ENCODE results near the gene ADIPOR2.
A peak's percentile ranks its signal among the peaks of the same experiment; 100 is the strongest.

ADIPOR2 gene

DNA sequence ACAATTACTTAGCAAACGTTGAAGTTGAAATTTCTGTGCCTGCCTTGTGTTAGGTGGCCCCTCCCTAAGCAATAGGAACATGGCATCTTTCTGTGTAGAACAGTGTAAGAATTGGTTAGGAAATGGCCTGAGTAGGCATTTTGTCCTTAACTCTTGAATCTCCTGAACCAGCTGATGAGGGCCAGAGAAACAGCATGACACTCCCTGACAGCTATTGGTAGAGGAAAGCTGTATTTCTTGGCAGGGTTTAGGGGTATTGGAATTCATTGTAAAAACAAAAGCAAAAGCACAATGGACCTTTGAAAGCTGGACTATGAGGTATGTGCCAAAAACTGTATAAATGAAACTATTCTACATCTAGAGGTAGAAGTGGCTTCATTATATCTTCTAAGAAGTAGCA is 88.9 kb downstream of the ADIPOR2 start:
- DNase-seq = no peak

DNA sequence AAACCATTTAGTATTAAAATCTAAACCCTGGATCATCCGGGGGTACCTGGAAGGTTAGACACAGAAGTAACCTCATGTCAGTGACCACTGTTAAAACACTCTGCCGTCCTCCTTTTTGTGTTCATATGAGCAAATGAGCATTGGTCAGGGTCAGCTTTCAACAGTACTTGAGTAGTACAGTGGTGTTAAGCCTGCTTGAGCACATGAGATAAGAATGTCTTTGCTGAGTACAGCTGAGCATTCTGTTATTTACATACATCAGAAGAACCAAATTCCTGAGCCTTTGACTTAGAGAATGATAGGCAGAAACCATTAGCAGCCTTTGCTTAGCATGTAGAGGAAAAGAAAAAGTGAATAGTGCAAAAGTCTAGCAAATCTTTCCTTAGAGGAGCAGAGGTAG is 90.9 kb downstream of the ADIPOR2 start:
- DNase-seq = no peak

DNA sequence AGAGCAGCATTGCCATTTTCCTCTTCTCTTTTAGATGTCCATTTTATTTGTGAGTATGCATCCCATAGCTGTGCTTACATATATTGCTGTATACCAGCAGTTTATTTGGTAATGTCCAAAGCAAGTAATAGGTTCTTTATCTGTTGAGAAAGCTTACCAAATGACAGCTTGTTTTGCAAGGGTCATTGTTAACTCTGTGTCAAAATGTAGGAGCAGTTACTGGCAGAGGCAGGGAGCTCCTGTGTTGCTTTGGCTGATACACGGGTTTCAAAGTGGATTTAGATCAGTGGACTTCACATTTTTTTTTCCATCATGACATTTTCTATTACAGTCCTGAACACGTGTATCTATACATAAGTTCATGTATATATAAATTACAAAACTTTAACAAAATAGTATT is 91.3 kb downstream of the ADIPOR2 start:
- DNase-seq = no peak

DNA sequence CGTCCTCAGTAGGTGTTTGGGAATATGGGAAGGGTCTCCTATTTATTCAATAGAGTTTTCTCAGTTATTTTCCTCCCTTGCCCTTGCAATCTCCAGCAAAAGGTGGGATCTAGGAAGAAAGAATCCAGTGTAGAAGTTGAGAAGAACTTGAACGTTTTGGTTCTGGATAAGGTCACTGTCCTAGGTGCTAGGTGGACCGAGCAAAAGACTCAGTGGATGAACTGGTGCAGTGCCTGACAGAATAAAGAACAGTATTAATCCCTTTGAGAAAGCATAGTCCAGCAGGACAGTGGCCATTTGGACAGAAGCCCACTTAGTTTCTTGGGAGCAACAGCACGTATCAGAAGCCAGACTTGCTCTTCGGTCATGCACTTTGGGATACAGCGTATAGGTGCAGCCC is 96.8 kb downstream of the ADIPOR2 start:
- DNase-seq = no peak

DNA sequence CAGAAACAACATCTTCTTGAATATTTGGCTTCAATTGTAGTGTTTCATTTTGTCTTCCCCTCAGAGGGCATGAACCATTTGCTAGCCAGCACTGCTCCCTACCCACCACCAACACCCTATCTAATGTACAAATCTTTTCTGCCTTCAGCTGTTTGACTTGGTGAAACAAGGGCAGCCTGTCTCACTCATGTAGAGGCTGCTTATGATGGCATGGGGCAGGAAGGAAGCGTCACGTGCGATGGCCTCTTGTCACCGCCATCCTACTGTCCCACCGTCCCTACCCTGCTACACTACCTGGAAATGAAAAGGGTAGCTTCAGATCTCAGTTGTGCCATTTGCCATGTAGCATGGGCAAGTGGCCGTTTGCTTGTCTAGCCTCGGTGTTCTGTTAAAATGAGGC is 99.6 kb downstream of the ADIPOR2 start:
- DNase-seq = no peak

DNA sequence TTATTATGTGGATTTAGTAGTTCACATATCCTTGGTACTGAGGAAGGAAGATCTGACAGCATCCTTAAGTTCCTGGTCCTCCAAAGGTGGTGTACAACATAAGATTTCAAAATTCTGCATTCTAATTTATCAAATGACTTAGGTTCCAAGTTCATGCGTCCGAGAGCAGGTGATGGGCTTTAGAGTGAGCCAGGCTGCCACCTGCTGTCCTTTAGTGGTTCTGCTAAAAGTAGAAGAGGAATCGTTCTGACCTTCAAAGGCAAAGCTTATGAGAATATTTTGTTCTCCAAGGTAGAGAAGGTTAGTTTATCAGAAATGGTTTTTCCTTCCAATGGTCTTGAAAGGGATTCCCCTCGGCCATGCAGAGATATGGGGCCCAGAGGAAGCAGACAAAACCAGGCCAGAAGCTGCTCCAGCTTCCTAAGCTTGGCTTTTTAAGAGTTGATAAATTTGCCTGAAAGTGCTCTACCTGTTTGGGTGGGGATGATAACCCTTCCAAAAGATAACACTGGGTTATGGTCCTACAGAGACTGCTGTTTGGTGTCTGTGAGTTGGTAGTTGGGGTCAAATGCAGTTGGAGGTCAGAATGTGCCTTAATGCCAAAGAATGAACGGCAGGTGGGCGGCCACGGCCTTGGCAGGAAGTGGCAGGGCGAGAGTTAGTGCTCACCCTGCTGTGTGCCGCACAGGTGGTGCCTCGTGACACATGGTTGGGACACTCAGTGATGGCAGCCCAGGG is 100.4 kb downstream of the ADIPOR2 start:
- DNase-seq = peak; percentile 72

DNA sequence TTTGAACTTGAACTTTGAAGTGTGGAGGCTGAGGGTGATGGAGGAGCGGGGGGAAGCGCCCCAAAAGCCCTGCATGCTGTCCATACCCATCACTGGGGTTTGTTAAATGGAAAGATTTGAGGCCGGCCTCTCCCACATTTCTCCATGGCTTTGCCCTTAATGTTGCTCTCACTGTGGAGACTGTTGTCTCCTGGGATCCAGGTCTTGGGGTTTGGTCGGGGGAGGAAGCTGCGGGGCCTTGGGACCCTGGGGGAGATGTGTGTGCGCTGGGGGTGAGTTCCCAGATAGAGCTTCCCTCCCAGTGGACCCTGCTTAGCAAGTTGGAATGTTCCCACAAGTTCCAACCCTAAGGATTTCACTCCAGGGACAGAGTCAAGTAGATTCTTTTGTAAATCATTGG is 101.5 kb downstream of the ADIPOR2 start:
- DNase-seq = no peak

DNA sequence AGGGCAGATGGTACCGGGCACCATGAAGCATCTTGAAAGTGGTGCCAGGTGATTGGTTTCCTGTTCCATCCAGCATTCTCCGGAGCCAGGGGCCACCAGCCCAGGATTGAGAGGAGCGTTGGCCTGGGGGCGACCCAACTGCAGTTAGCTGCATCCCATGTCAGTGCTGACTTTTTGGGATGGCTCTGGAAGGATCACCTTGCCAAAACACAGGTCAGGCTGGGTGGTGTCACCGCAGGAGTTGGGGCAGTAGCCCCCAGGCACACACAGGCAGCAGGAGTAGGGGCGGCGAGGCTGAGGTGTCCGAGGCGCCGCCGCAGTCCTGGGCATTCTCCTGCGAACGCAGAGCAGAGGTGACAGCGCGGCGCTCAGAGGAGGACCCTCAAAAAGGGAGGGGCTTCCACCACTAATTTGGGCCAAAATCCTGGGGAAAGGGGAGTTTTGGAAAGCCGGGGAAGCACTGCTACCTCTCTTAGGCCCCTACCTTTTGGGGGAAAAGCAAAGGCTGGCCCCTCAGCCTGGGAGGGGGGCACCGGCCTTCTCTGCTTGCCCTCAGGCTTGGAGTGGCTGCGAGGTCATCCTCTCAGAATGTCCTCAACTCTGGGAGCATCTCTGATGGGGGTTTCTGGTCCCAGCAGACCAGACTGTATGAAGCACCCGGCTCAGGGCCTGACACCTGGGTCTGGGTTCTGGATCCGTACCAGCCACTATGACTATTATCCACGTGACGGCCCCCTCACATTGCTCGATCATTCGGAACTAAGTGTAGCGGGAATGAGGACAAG is 102.7 kb downstream of the ADIPOR2 start:
- DNase-seq = no peak

DNA sequence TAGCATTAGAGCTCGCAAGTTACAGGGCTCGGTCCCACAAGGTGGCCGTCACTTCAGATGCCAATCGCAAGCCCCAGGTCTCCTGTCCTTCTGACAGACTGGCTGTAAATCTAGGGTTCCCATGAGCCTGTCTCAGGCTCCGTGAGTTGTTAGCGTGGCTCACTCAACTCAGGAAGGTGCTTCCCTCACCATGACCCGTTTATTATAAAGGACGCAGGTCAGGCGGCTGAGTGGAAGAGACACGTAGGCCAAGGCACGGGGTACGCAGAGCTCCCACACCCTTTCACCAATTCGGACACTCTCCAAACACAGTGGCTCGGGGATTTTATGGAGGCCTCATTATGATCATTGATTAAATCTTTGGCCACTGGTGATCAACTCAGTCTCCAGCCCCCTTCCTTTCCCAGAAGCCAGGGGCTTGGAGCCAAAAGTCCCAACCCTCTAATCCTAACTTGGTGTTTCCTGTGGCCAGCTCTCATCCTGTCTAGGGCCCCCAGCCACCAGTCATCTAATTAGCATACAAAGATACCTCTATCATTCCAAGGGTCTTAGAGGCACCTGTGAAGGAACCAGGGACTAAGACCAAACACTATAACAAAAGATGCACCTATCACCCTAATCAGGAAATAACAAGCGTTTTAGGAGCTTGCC is 103.7 kb downstream of the ADIPOR2 start:
- DNase-seq = no peak

DNA sequence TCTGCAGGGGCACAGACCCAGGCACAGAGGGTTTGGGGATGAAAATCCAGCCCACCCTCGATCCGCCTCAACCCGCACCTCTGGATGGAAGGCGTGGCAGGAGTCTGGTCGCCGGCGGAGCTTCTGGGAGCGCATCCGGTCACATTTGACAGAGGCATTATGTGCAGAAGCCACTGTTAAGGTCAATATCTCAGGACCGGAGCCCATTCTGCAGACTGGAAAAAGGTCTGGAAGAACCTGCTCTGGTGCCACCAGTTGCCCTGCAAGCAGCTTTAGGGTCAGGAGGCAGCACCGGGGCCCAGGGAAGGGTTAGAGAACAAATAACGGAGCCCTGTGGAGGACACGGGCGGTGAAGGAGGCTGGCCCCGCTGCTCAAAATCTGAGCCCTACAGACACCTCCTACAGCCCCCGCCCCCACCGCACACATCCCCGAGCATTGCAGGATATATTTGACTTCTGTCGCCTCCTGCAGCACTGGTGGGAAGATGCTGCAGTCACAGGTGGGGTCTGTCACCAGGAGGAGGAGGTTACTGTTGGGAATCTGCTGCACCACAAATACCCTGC is 104.4 kb downstream of the ADIPOR2 start:
- no peak for DNase-seq

DNA sequence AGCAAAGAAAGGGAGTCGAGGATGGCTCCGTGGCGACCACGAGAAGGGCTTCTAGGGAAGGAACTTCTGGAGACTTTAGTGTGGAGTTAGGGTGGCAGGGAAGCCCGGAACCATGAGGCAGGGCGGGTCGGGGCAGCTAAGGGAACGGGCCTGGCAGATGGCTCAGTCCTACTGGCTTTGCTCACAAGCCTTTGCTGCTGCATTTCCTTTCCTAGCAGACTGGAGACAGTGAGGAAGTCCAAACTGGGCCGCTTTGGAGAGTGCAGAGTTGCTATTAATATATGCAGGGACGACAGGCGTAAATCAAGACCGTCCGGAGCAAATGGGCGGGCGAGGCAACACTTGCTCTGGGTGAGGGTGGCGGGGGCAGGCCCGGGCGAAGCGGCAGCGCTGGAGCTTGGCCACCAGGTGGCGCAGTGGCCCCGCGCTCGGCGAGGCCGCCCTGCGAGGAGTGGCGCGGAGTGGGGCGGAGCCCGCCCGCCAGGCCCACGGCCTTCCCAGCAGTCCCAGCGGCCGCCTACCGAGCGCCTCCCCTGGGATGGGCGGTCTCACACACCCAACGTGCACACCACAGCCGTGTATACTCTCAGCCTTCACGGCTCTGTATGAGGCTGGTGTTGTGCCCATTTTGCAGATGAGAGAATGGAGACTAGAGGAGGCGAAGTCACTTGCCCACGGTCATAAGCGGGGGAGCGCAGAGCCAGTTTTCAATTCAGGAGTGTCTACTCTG is 105.1 kb downstream of the ADIPOR2 start:
- peak; percentile 63 for DNase-seq

DNA sequence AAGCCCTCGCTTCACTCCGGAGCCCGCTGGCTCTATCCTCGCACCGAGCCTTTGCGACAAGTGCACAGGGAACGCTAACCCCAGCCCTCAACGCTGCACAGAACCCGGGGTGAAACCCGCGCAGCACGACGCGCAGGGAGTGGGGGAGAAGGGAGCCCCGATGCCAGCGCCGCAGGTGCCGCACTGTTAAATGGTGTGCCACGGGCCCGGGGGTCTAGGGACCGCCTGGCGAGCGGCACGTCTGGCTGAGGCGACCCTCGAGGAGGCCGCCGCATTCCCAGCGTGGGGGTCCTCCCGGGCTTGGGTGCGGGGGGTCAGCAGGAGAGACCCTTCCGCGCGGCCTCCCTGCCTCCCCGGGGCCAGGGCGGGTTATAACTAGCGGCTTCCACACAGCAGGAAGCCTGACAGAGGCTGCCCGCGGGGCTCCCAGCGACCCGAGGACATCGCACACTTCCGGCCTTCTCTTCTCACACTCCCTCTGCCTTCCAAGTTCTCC is 105.7 kb downstream of the ADIPOR2 start:
- no peak for DNase-seq

DNA sequence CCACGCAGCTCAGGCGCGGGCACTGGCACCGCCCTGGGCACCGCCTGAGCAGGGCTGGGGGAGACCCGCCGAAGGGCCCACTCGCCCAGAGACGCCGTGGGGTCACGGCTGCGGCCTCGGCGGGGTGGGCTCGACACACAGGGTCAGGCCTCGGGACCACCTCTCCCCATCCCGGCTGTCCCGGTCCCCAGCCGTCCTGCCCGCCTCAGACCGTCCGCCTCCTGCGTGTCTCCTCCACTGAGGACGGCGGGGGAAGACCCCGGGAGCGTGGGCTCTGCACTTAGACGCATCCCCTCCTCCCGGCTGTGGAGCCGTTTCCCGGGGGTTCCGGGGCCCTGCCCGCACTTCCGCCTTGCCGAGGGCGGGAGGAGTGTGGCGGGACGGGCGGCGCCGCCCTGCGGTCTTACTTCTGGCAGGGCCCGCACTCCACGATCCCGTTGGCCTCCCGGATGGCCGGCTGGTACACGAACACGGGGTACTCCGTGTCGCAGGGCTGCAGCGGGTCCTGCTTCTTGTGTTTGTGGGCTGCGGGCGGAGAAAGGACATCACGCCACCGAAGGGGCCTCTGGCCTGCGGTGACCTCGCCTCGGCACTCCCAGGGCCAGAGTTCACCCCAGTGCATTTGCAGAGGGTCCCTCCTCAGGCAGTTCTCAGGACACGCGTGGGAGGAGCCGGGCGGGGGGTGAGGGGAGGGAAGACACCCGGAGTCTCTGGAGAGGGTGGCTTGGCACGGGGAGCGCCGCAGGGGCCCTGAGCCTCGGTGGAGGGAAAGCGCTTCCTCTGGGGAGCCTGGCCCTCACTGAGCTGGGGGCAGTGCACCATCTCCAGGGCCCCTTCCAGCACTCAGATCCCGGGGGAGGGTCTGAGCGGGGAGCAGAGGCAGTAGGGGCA is 106.4 kb downstream of the ADIPOR2 start:
- DNase-seq = no peak

DNA sequence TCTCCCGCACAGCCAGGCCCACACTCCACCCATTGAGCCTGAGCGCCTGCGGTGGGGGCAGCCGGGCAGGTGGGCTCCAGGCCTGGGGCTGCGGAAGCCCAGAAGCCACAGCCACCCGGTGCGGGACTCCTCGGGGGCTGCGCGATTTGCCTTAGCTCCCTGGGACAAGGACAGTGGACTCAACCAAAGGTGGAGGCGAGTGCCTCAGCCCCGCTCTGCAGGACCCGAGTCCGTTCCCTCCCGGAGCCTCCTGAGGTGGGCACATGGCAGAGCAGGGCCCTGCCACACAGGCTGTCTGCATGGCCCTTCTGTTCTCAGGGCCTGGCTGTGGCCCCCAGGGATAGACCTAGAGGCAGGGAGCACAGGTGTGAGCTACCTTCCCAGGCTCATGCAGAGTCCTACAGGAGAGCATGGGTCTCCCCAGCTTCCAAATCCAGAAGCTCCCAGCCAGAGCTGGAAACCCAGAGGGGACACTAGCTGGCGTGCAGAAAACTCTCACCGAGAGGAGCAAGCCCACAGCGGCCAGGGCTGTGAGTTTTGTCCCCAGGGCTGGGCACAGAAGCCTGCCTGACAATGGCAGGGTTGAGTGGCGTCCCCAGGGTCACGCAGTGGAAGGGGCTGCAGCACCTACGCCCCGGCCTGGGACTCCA is 107.2 kb downstream of the ADIPOR2 start:
- no peak for DNase-seq

DNA sequence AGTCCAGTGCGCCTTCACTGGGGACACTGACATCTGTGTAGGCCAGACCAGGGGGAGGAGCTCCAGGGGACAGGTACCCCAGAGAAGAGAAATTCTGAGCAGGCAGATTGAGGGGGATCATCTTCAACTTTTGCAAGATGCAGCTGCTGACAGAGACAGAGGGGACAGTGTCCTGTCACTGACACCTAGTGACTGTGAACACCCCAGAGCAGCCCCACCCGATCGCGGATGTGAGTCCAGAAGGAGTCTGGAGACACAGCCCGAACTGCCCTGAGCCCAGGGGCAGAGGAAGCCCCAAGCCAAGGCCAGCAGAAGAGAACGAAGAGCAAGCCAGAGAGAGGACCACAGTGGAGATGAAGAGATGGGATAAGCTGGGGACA is 107.8 kb downstream of the ADIPOR2 start:
- no peak for DNase-seq

DNA sequence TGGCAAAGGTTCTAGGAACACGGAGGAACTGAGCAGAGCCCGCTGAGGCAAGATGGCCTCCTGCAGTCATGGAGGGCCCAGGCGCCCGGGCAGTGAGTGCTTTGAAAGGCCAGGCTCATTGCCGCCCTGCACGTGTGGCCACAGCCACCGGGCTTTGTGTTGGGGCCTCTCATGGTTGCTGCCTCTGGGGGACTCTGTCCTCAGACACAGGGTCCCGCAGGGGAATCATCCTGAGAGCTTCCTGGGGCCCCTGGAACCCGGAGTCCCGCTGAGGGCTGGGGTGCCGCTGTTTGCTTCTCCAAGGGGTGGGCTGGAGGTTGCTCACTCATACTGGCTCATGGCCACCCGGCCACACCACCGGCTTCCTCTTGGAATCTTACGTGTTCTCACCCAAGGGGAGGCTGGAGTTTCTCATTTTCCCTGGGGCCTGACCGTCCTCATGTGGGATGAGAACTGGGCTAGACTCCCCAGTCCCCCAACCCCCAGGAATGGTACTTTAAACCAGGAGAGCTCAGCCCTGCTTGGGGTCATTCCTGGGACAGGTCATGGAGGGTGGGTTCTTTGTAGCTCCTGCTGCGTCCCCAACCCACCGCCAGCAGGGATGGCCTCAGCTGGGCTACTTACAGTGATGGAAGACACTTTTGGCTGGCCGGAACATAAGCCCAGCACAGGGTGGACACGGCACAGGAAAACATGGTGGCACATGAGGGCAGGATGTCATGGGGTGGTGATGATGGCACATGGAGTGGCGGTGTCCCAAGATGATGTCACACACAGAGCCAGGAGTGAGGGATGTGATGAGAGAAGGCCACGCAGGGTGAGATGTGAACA is 108.4 kb downstream of the ADIPOR2 start:
- no peak for DNase-seq

DNA sequence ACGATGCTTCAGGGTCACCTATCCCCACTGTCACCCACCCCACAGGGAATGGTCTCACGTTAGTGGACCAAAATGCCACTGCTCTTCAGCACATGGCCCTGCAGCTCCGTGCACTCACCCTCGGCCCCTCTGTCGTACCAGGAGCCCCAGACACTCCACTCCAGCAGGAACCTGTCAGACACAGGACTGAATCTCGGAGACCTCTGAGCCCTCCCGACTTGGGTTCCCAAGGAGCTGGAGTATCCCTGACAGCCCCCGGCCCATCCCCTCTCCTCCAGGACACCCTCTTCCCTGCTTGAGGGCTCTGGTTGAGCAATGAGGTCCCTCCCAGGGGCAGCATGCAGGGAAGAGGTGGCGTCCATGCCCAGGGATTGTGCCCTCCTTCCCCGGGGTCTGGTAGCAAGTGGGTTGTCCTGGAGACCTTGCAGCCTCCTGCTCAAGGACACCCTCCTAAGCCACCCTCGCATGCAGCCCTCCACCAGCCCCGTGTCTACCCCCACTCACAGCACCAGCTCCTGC is 109.1 kb downstream of the ADIPOR2 start:
- no peak for DNase-seq

DNA sequence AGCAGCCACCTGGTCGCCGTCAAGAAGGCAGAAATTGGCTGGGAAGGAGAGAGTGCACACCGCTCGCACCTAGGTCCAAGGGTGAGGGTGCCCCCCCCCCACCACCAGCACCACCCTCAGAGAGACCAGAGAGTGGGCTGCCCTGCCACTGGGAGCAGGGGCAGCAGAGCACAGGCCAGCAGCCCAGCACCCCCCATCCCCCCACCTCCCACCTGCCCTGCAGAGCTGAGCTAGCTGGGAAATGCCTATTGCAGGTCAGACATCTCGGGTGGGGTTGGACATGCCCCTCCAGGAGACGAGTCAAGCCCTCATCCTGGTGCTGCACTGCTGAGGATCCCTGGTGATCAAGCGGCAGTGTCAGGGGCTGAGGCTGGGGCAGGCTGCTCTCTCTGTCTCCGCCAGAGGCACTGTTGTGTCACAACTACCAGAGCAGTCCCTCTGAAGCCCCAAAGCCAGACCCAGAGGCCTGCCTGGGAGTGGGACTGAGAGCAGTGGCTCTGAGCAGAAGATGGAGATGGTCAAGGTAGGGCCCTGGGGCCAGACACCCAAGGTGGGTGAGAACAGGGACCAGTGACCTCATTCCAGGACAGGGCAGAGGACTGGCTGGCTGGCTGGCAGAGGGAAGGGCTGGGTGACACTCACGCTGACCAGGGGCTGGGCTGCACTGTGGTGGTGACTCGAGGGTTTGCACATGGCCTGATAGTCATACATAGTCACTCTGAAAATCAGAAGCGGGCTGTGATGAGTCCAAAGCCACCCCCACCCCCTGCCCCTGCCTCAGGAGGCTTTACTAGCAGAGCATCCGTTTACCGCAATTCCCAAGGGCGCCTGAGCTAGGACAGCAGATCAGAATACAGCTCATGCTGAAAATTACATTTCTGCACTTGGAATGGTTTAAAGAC is 109.8 kb downstream of the ADIPOR2 start:
- DNase-seq = no peak
